OCI-M2 (cell line): Measurements from ENCODE around the gene LHFPL3.
"Not testable (repeated sequence)": the region's sequence is repeated elsewhere in the genome, so short reads cannot be mapped to it uniquely, and the experiment has no call there.

Experiments
- DNase-seq: peaks from one replicate; lab custom pipeline; 2025; ENCODE audit not compliant: unreplicated experiment; lab: John Stamatoyannopoulos, UW

Gene LHFPL3

GRCh38 chr7:104661575-104661974 is 333.2 kb downstream of the LHFPL3 start:
- DNase-seq = no peak

GRCh38 chr7:104664648-104665047 is 336.2 kb downstream of the LHFPL3 start:
- DNase-seq = no peak

- DNase-seq = no peak
Measured at GRCh38 chr7:104677587-104677986, 349.2 kb downstream of the LHFPL3 start.

- DNase-seq = no peak
Measured at GRCh38 chr7:104679085-104679484, 350.7 kb downstream of the LHFPL3 start.

GRCh38 chr7:104686286-104686685 is 357.9 kb downstream of the LHFPL3 start:
- no peak for DNase-seq

GRCh38 chr7:104694710-104695109 is 366.3 kb downstream of the LHFPL3 start:
- DNase-seq = no peak

- no peak for DNase-seq
Measured at GRCh38 chr7:104695563-104695962, 367.2 kb downstream of the LHFPL3 start.

GRCh38 chr7:104700336-104700735 is 371.9 kb downstream of the LHFPL3 start:
- DNase-seq = no peak

- not testable (repeated sequence) for DNase-seq
Measured at GRCh38 chr7:104721027-104721426, 392.6 kb downstream of the LHFPL3 start.

GRCh38 chr7:104723001-104723400 is 394.6 kb downstream of the LHFPL3 start:
- DNase-seq = no peak

- DNase-seq = no peak
Measured at GRCh38 chr7:104758504-104758903, 430.1 kb downstream of the LHFPL3 start.

- DNase-seq = no peak
Measured at GRCh38 chr7:104761892-104762291, 433.5 kb downstream of the LHFPL3 start.

GRCh38 chr7:104767113-104767512 is 438.7 kb downstream of the LHFPL3 start:
- no peak for DNase-seq

GRCh38 chr7:104767826-104768536 is 439.6 kb downstream of the LHFPL3 start:
- DNase-seq = no peak

GRCh38 chr7:104772405-104773345 is 444.3 kb downstream of the LHFPL3 start:
- DNase-seq = no peak

GRCh38 chr7:104773796-104774195 is 445.4 kb downstream of the LHFPL3 start:
- DNase-seq = no peak

GRCh38 chr7:104775531-104775930 is 447.1 kb downstream of the LHFPL3 start:
- DNase-seq = no peak

- DNase-seq = no peak
Measured at GRCh38 chr7:104777301-104777800, 448.9 kb downstream of the LHFPL3 start.

- no peak for DNase-seq
Measured at GRCh38 chr7:104779888-104780287, 451.5 kb downstream of the LHFPL3 start.

- DNase-seq = no peak
Measured at GRCh38 chr7:104784686-104785085, 456.3 kb downstream of the LHFPL3 start.

- DNase-seq = no peak
Measured at GRCh38 chr7:104789780-104790179, 461.4 kb downstream of the LHFPL3 start.

- DNase-seq = no peak
Measured at GRCh38 chr7:104790440-104790839, 462.0 kb downstream of the LHFPL3 start.
